H1 (cell line): ENCODE results near the gene AURKAIP1. TPM values are rescaled to one million over a fixed set of nuclear protein-coding genes. Genes with fewer than 3 reads are reported as not detected.

ENCODE experiments used
- BACH1 ChIP-seq: IDR thresholded peaks from 2 replicates; pipeline ENCODE4 v1.6.1; 2012; ENCODE audit warnings: low read length, improper control_type of control experiment
- CTBP2 ChIP-seq: IDR thresholded peaks from 2 replicates; pipeline ENCODE4 v1.7.0; 2011; ENCODE audit warnings: borderline replicate concordance, mild to moderate bottlenecking, moderate library complexity, mixed read lengths, low read length; ENCODE audit not compliant: insufficient read depth, insufficient read length
- HDAC2 ChIP-seq, 2 experiments: fragments of 300-600 bp in 1 of 2; sonication (generic) in 1 of 2; IDR thresholded peaks; 2 replicates each; pipeline ENCODE4 v1.6.1; 2011 to 2012; ENCODE audit warnings: low read depth in 2 of 2, low read length in 2 of 2, mild to moderate bottlenecking in 2 of 2, moderate library complexity in 2 of 2, borderline replicate concordance in 1 of 2, inconsistent platforms in 1 of 2
- RFX5 ChIP-seq: IDR thresholded peaks from 2 replicates; pipeline ENCODE4 v1.6.1; 2011; ENCODE audit warnings: low read depth, low read length, improper control_type of control experiment, borderline replicate concordance
- SAP30 ChIP-seq: fragments of 300-600 bp; sonication (generic); IDR thresholded peaks from 2 replicates; pipeline ENCODE4 v1.7.1; 2012; ENCODE audit warnings: low read length, moderate library complexity, mild to moderate bottlenecking, inconsistent platforms; ENCODE audit not compliant: insufficient read depth, insufficient replicate concordance
- SP2 ChIP-seq: IDR thresholded peaks from 2 replicates; pipeline ENCODE4 v1.6.1; 2012; ENCODE audit warnings: mild to moderate bottlenecking, low read length, inconsistent platforms
- TAF7 ChIP-seq: optimal IDR thresholded peaks from 2 replicates; pipeline ENCODE3; 2011; ENCODE audit warnings: low read depth, mild to moderate bottlenecking, inconsistent platforms, low read length, moderate library complexity, borderline replicate concordance
- ZNF274 ChIP-seq: IDR thresholded peaks from 2 replicates; pipeline ENCODE4 v1.7.0; 2012; ENCODE audit warnings: low read length, borderline replicate concordance; ENCODE audit errors: extremely low read depth
- polyA plus RNA-seq, 7 experiments: library from polyadenylated mRNA; depleted of rRNA in 3 of 7; stranded (reverse) in 5 of 7; unstranded in 2 of 7; fragments of >200 nt in 5 of 7; fragments of 200-250 nt in 2 of 7; gene quantifications; 1 replicate in 5 of 7; 2 replicates in 1 of 7; 4 replicates in 1 of 7; pipeline versions ENCODE4 v1.2.1 to v1.2.3, GENCODE V29; 2011 to 2013; ENCODE audit warnings: missing spikeins in 2 of 7, mixed read lengths in 2 of 7
- total RNA-seq: library from RNA; stranded (reverse); fragmentation: NEBNext Ultra II Directional; extraction: Animal tissue kit (Norgen Biotek cat#: 25700); gene quantifications from 2 replicates; pipeline ENCODE4 v1.2.1, GENCODE V29; 2021
- TF ChIP-seq, protein P1 (sequence below): IDR thresholded peaks from 2 replicates; pipeline ENCODE4 v1.6.1; 2012; ENCODE audit warnings: inconsistent platforms

The AURKAIP1 gene
- total and polyA plus RNA-seq, 2 of the 8 experiments (the other 6 are each of a cell fraction or from before 2014, with no cell fraction given), result 87.8 to 194 TPM

DNA sequence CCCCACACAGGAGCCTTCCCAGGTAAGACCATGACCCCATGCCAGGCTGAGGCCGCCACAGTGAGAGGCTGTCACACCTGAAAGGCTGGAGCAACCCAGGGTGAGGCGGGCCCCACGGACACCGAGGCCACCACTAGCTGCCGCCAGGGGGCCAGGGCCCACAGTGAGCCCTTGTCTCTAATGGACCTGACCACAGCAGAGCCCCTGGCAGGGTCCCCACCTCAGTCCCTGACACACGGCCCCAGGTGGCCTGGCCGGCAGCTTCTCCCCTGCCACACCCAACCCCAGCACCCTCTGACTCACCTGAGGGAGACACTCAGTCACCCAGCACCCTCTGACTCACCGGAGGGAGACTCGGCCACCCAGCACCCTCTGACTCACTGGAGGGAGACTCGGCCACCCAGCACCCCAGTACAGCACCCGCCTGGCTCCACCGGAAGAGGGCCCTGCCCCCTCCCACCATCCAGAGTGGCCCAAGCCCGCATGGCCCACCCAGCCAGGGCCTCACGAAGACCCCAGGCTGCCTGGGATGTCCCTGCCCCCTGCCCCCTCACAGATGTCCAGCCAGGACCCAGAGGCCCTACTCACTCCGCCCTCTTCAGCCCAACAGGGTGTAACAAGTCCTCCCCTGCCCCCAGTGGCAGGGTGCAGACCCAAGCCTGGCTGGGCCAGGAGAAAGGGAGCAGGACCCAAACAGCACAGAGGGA is 30.2 kb downstream of the AURKAIP1 start (continued):
- no peak for TF ChIP-seq TAF7
- TF ChIP-seq RFX5, result no peak
- TF ChIP-seq HDAC2 (IDR thresholded peaks at IDR 0.05; ENCODE audit: borderline replicate concordance in 1 of 2, low read depth in 2 of 2, low read length in 2 of 2), result no peak
- no peak for TF ChIP-seq BACH1
- TF ChIP-seq ZNF274, result no peak
- no peak for TF ChIP-seq SP2
- TF ChIP-seq SAP30, result no peak
- TF ChIP-seq CTBP2, result no peak
- TF ChIP-seq, protein P1, sequence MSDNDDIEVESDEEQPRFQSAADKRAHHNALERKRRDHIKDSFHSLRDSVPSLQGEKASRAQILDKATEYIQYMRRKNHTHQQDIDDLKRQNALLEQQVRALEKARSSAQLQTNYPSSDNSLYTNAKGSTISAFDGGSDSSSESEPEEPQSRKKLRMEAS, result no peak
